K562 (cell line): ENCODE results near the gene RXRB. TPM values are rescaled to one million over a fixed set of nuclear protein-coding genes. Genes with fewer than 3 reads are reported as not detected.
A peak's percentile ranks its signal among the peaks of the same experiment; 100 is the strongest.

Experiments
- E2F6 ChIP-seq, 2 experiments: IDR thresholded peaks; 2 replicates each; pipeline ENCODE4 v1.6.1; 2011; ENCODE audit warnings: borderline replicate concordance in 1 of 2, control low read depth in 1 of 2, low read depth in 1 of 2, low read length in 1 of 2, mild to moderate bottlenecking in 1 of 2, mixed read lengths in 1 of 2, moderate library complexity in 1 of 2; ENCODE audit not compliant: insufficient read depth in 1 of 2, insufficient read length in 1 of 2, poor library complexity in 1 of 2, severe bottlenecking in 1 of 2; ENCODE audit errors: extremely low read depth in 1 of 2
- FOXK1 ChIP-seq: sonication (generic); formaldehyde crosslinking; IDR thresholded peaks from 2 replicates; pipeline ENCODE4 v1.8.0; 2022; ENCODE audit warnings: missing genetic modification reagents, mild to moderate bottlenecking, borderline replicate concordance
- PCBP1 ChIP-seq: fragments of 200-400 bp; formaldehyde crosslinking; IDR thresholded peaks from 2 replicates; pipeline ENCODE4 v1.6.1; 2018; ENCODE audit warnings: mild to moderate bottlenecking, low read depth, low read length; ENCODE audit not compliant: poor library complexity, severe bottlenecking
- SIRT6 ChIP-seq: IDR thresholded peaks from one replicate; pipeline ENCODE4 v1.6.1; 2012; ENCODE audit warnings: low read depth, mild to moderate bottlenecking, control low read depth, inconsistent platforms, low read length, moderate library complexity
- TAF9B ChIP-seq: fragments of 450-650 bp; IDR thresholded peaks from 2 replicates; pipeline ENCODE4 v1.6.1; 2018; ENCODE audit warnings: mild to moderate bottlenecking; ENCODE audit not compliant: partially characterized antibody
- TOE1 ChIP-seq, 2 experiments: fragments of 450-650 bp in 1 of 2; sonication (generic) in 1 of 2; formaldehyde crosslinking in 1 of 2; IDR thresholded peaks; 2 replicates each; pipeline versions ENCODE4 v1.7.1 to v1.8.0; 2016 to 2022; ENCODE audit warnings: borderline replicate concordance in 2 of 2, mild to moderate bottlenecking in 2 of 2, antibody characterized with exemption in 1 of 2, inconsistent platforms in 1 of 2, low read depth in 1 of 2, missing genetic modification reagents in 1 of 2, moderate library complexity in 1 of 2
- ZBTB9 ChIP-seq: fragments of 450-650 bp; formaldehyde crosslinking; IDR thresholded peaks from 2 replicates; pipeline ENCODE4 v1.4.0; 2020; ENCODE audit warnings: mild to moderate bottlenecking, moderate library complexity
- polyA plus RNA-seq, 8 experiments: library from polyadenylated mRNA; depleted of rRNA in 4 of 8; stranded (reverse) in 5 of 8; unstranded in 3 of 8; fragments of >200 nt; fragmentation: Nextera tagmentation in 2 of 8; fragmentation: Illumina TruSeq in 1 of 8; extraction: Ambion mirVana in 2 of 8; extraction: Trizol in 1 of 8; gene quantifications; 2 replicates each; pipeline versions ENCODE4 v1.2.1 to v1.2.3, GENCODE V29; 2011 to 2014; ENCODE audit warnings: inconsistent platforms in 1 of 8, missing spikeins in 1 of 8
- total RNA-seq, 7 experiments: library from RNA; depleted of rRNA in 6 of 7; stranded (reverse); fragments of >200 nt in 6 of 7; fragmentation: Illumina TruSeq in 2 of 7; extraction: Trizol in 2 of 7; gene quantifications; 2 replicates each; pipeline versions ENCODE4 v1.2.1 to v1.2.3, GENCODE V29; 2011 to 2021; ENCODE audit warnings: low replicate concordance in 1 of 7
- TF ChIP-seq, protein P1 (sequence below), 3 experiments: fragments of 200-800 bp in 1 of 3; sonication (Bioruptor generic) in 1 of 3; sonication (generic) in 1 of 3; formaldehyde crosslinking in 1 of 3; IDR thresholded peaks; 2 replicates each; pipeline versions ENCODE4 v1.6.1 to v1.8.0; 2016 to 2022; ENCODE audit warnings: mild to moderate bottlenecking in 2 of 3, missing compliant biosample characterization in 2 of 3, missing genetic modification characterization in 2 of 3, missing genetic modification reagents in 1 of 3
- TF ChIP-seq, protein P2 (sequence below): fragments of 250-450 bp; sonication (Bioruptor Pico); IDR thresholded peaks from 2 replicates; pipeline ENCODE4 v1.5.0; 2021
- TF ChIP-seq, protein P3 (sequence below): fragments of 200-800 bp; sonication (Bioruptor generic); IDR thresholded peaks from 2 replicates; pipeline ENCODE4 v1.6.1; 2017; ENCODE audit warnings: missing genetic modification characterization, missing compliant biosample characterization

Gene RXRB
- total and polyA plus RNA-seq, 9 of the 15 experiments (the other 6 are each of a cell fraction or from before 2014, with no cell fraction given) = 0.76 to 35.5 (median 18.4) TPM

DNA sequence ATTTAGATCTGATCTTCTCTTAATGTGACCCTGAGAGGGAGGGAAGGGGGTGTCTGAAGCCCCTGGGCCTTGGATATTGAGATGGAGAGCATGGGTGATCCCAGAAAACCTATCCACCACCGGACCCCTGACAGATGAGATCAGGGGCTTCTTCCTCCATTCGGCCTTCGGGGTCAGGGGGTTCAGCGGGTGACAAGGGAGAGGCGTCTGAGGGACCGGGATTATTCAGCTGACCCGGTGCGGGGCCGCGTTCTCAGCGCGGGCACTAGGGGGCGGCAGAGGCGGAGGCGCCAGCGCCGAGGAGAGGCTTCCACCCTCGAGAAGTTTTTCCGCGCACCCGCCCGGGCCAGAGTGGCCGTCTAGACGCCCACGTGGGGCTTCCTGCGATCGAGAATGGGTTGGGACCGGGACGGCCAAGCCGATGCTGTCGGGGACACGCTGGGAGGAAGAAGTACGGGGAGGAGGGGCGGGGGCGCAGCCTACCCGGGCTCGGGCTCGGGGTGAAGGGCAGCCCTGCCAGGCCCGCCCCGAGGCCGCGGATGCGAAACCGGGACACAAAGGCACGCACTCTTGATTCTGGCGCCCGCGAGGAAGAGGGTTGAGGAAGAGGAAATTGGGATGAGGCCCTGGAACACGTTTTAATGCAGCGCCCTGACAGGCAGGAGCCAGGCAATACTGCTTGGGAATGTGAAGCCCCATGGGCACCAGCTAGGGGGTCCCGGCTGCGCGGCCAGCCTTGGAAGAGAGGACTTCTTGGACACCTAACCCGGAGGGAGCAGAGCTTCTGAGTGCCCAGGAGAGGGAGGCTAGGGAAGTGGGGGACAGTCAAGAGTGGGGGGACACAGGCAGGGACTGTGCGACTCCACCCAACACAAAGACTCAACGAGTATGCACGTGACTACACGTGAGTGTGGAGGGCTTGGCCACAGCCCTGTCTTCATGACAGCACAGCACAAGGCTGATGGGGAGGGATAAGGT, 38.8 kb downstream of the RXRB start (continued):
- TF ChIP-seq TOE1 (IDR thresholded peaks at IDR 0.05; ENCODE audit: borderline replicate concordance) = no peak
- 0 out of 2 replicates have a peak, but pooled peaks have one; percentile 24 for TF ChIP-seq TOE1 (CRISPR knock-in tag; IDR thresholded peaks at IDR 0.05; ENCODE audit: borderline replicate concordance, low read depth)
- TF ChIP-seq ZBTB9 (CRISPR knock-in tag) = peak; percentile 53; the same call in 1 of the 2 replicates
- 0 out of 2 replicates have a peak, but pooled peaks have one; percentile 22 for TF ChIP-seq FOXK1 (CRISPR knock-in tag)
- TF ChIP-seq E2F6 (IDR thresholded peaks at IDR 0.05; ENCODE audit: borderline replicate concordance in 1 of 2, extremely low read depth in 1 of 2, insufficient read depth in 1 of 2, insufficient read length in 1 of 2, low read depth in 1 of 2, low read length in 1 of 2, poor library complexity in 1 of 2, severe bottlenecking in 1 of 2) = peak; percentile 57 to 85
- TF ChIP-seq PCBP1 = peak; percentile 71
- TF ChIP-seq, protein P1, sequence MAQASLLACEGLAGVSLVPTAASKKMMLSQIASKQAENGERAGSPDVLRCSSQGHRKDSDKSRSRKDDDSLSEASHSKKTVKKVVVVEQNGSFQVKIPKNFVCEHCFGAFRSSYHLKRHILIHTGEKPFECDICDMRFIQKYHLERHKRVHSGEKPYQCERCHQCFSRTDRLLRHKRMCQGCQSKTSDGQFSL (CRISPR knock-in tag; IDR thresholded peaks at IDR 0.05) = 0 out of 2 replicates have a peak, but pooled peaks have one; percentile 30
- TF ChIP-seq, protein P1 (tag; IDR thresholded peaks at IDR 0.05) = no peak
- TF ChIP-seq, protein P2, sequence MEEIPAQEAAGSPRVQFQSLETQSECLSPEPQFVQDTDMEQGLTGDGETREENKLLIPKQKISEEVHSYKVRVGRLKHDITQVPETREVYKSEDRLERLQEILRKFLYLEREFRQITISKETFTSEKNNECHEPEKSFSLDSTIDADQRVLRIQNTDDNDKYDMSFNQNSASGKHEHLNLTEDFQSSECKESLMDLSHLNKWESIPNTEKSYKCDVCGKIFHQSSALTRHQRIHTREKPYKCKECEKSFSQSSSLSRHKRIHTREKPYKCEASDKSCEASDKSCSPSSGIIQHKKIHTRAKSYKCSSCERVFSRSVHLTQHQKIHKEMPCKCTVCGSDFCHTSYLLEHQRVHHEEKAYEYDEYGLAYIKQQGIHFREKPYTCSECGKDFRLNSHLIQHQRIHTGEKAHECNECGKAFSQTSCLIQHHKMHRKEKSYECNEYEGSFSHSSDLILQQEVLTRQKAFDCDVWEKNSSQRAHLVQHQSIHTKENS (CRISPR knock-in tag) = no peak
- TF ChIP-seq TAF9B = no peak
- no peak for TF ChIP-seq SIRT6
- TF ChIP-seq, protein P3, sequence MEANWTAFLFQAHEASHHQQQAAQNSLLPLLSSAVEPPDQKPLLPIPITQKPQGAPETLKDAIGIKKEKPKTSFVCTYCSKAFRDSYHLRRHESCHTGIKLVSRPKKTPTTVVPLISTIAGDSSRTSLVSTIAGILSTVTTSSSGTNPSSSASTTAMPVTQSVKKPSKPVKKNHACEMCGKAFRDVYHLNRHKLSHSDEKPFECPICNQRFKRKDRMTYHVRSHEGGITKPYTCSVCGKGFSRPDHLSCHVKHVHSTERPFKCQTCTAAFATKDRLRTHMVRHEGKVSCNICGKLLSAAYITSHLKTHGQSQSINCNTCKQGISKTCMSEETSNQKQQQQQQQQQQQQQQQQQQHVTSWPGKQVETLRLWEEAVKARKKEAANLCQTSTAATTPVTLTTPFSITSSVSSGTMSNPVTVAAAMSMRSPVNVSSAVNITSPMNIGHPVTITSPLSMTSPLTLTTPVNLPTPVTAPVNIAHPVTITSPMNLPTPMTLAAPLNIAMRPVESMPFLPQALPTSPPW = peak; percentile 43; the same call in 1 of the 2 replicates
